Right lobe of liver (tissue), 4 donors: Measurements from ENCODE around the gene FBXO38.

ENCODE experiments used
- POLR2A ChIP-seq: fragments of 450-650 bp; IDR thresholded peaks from one replicate; pipeline ENCODE4 v1.6.1; 2017; ENCODE audit warnings: antibody characterized with exemption, mild to moderate bottlenecking
- TF ChIP-seq, protein P1 (sequence below), 4 donors: fragments of 200-600 bp in 3 of 4; fragments of 450-650 bp in 1 of 4; IDR thresholded peaks; one replicate each; pipeline versions ENCODE4 v1.5.1 to v1.8.0; 2016 to 2022; ENCODE audit warnings: antibody characterized with exemption in 4 of 4, mild to moderate bottlenecking in 2 of 4
- donor health status: DM: no; HTN: no; CAD: no.
- donor health status: DM: no; HTN: no; CAD: no.
- donor health status: DM: no; HTN: yes; CAD: no.

DNA sequence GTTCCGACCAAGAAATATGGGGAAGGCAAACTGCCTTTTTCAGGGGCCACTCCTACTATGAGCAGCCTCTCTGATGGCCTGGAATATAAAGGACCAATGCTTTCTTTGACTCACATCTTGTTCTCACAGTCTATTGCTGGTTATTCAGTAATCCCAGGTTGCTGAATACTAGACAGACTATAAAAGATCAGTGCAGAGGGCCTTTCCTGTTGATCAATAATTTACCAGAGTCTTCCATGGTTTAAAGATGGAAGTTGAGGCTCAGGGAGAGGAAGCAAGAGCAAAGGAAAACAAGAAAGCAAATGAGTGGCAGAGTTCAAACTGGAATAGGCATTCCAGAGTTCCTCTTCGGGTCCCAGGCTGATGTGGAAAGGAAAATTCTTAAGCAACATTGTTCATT, 62.9 kb downstream of the FBXO38 start:
- no peak for TF ChIP-seq POLR2A
- TF ChIP-seq, protein P1, sequence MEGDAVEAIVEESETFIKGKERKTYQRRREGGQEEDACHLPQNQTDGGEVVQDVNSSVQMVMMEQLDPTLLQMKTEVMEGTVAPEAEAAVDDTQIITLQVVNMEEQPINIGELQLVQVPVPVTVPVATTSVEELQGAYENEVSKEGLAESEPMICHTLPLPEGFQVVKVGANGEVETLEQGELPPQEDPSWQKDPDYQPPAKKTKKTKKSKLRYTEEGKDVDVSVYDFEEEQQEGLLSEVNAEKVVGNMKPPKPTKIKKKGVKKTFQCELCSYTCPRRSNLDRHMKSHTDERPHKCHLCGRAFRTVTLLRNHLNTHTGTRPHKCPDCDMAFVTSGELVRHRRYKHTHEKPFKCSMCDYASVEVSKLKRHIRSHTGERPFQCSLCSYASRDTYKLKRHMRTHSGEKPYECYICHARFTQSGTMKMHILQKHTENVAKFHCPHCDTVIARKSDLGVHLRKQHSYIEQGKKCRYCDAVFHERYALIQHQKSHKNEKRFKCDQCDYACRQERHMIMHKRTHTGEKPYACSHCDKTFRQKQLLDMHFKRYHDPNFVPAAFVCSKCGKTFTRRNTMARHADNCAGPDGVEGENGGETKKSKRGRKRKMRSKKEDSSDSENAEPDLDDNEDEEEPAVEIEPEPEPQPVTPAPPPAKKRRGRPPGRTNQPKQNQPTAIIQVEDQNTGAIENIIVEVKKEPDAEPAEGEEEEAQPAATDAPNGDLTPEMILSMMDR (IDR thresholded peaks at IDR 0.05): no peak
